ENCODE measurements around the gene ATXN1. TPM values are rescaled to one million over a fixed set of nuclear protein-coding genes. Genes with fewer than 3 reads are reported as not detected.

The ATXN1 gene
- total RNA-seq, 1 experiment from 2014 or later = 16.5 TPM

- peaks cover 8% of the 10 kb centered on the region for H3K4me1 Mint-ChIP-seq (ENCODE audit: insufficient read depth, unreplicated experiment)
- intact Hi-C loops (cut with micrococcal nuclease) = no loop called here
- DNase-seq (ENCODE audit: unreplicated experiment) = no peak
- H3K9me3 Mint-ChIP-seq (ENCODE audit: unreplicated experiment) = no peaks in the 10 kb centered on the region
- H3K36me3 Mint-ChIP-seq (ENCODE audit: insufficient read depth, unreplicated experiment) = no peaks in the 10 kb centered on the region
- no peak overlapping the region for H3K27ac Mint-ChIP-seq (ENCODE audit: low read depth, unreplicated experiment)
- BruUV-seq (replicated peaks) = no TSS peak
- no peak for TF ChIP-seq CTCF (IDR thresholded peaks at IDR 0.05; ENCODE audit: unreplicated experiment)
- H3K4me3 Mint-ChIP-seq (ENCODE audit: unreplicated experiment) = no peak overlapping the region
- POLR2A ChIA-PET = interaction anchor here (1.0 kb wide), 1 partner anchor 32 kb away, joined by 3 read pairs; no protein-coding TSS in a partner anchor
- CTCF ChIA-PET = interaction anchor here (0.6 to 0.7 kb wide), 2 partner anchors 11 to 79 kb away, joined by 3 to 5 read pairs; no protein-coding TSS in a partner anchor
- no peaks in the 10 kb centered on the region for H3K27me3 Mint-ChIP-seq (ENCODE audit: insufficient read depth, unreplicated experiment)
Observed at GRCh38 chr6:16487996-16488674, 273.1 kb downstream of the ATXN1 start.

- BruUV-seq (replicated peaks) = no TSS peak
- Mint-ChIP-seq H3K4me1 (ENCODE audit: insufficient read depth, unreplicated experiment) (peaks cover 8% of the 10 kb centered on the region), H3K9me3 (ENCODE audit: unreplicated experiment) (no peaks in the 10 kb centered on the region)
Observed at GRCh38 chr6:16486661-16487060, 274.6 kb downstream of the ATXN1 start.

DNA sequence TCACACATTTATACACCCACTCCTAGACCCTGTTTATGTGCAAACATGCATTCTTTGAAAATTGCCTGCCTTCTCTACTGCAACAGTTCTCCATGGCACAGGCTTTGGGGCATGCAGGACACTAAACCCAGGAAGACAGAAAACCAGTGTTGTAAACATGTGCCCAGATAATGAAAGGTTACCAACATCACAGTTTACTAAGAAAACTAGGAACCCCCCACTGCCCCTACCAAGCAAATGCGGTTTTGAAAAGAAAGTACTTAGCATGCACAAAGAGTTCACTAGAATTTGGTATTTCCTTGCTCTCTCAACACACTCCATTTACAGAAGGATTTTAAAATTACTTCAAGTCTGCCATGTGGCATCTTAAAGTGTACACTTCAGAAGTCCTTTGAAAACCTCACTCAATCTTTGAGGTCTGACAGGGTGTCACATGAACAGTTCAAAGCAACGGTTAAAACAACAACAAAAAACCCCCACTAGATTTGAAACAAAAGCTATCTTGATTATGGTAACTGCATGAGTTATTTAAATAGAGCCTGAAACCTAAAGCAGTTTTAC lies 277.9 kb downstream of the ATXN1 start:
- H3K4me1 Mint-ChIP-seq (ENCODE audit: insufficient read depth, unreplicated experiment) = no peaks in the 10 kb centered on the region
- no TSS peak for BruUV-seq (replicated peaks)
- no peak overlapping the region for H3K27ac Mint-ChIP-seq (ENCODE audit: low read depth, unreplicated experiment)
- no peak for TF ChIP-seq CTCF (IDR thresholded peaks at IDR 0.05; ENCODE audit: unreplicated experiment)
- ChIA-PET POLR2A (no interaction called here), CTCF (no interaction called here)
- H3K27me3 Mint-ChIP-seq (ENCODE audit: insufficient read depth, unreplicated experiment) = no peaks in the 10 kb centered on the region
- no peak for DNase-seq (ENCODE audit: unreplicated experiment)
- H3K4me3 Mint-ChIP-seq (ENCODE audit: unreplicated experiment) = no peak overlapping the region
- intact Hi-C loops (cut with micrococcal nuclease) = no loop called here
- no peaks in the 10 kb centered on the region for H3K9me3 Mint-ChIP-seq (ENCODE audit: unreplicated experiment)
- H3K36me3 Mint-ChIP-seq (ENCODE audit: insufficient read depth, unreplicated experiment) = no peaks in the 10 kb centered on the region

More at GRCh38 chr6:16486661-16487060, 274.6 kb downstream of the ATXN1 start:
- H3K27me3 Mint-ChIP-seq (ENCODE audit: insufficient read depth, unreplicated experiment) = no peaks in the 10 kb centered on the region
- no peaks in the 10 kb centered on the region for H3K36me3 Mint-ChIP-seq (ENCODE audit: insufficient read depth, unreplicated experiment)
- no peak overlapping the region for H3K27ac Mint-ChIP-seq (ENCODE audit: low read depth, unreplicated experiment)
- CTCF ChIA-PET = no interaction called here
- POLR2A ChIA-PET = interaction anchor here (1.0 kb wide), 1 partner anchor 10 kb away, joined by 3 read pairs; no protein-coding TSS in a partner anchor
- no peak for DNase-seq (ENCODE audit: unreplicated experiment)
- intact Hi-C loops (cut with micrococcal nuclease) = no loop called here
- no peak overlapping the region for H3K4me3 Mint-ChIP-seq (ENCODE audit: unreplicated experiment)
- no peak for TF ChIP-seq CTCF (IDR thresholded peaks at IDR 0.05; ENCODE audit: unreplicated experiment)

DNA sequence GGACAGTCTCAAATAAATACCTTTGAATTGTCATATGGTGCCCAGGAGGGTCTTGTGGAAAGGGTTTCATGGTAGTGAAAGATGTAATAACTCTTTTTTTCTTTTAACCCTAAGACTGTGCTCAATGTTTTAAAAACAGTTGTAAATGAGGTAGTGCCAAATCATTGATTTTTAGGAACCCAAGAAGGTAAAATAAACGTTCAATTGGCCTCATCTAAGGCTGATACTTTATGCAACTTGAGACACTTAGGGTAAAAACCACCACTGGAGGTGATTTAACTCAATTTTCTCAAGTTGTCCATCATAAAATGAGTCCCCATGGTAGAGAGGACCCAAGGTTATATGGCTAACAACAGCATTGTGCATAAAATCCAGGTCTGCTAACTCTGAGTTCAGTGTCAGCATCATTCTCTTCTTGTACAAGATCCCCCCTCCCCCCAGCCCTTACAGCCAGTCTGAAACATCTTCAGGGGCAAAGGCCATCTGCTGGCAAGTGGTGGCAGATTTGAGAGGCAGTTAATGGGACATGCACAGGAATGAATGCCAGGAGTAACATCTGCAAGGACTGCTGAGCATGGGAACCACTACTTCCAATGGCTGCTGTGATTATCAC lies 278.5 kb downstream of the ATXN1 start:
- BruUV-seq (replicated peaks) = no TSS peak
- POLR2A ChIA-PET = no interaction called here
- no peak overlapping the region for H3K4me3 Mint-ChIP-seq (ENCODE audit: unreplicated experiment)
- H3K27me3 Mint-ChIP-seq (ENCODE audit: insufficient read depth, unreplicated experiment) = no peaks in the 10 kb centered on the region
- CTCF ChIA-PET = no interaction called here
- H3K4me1 Mint-ChIP-seq (ENCODE audit: insufficient read depth, unreplicated experiment) = no peaks in the 10 kb centered on the region
- DNase-seq (ENCODE audit: unreplicated experiment) = no peak
- H3K36me3 Mint-ChIP-seq (ENCODE audit: insufficient read depth, unreplicated experiment) = no peaks in the 10 kb centered on the region
- H3K27ac Mint-ChIP-seq (ENCODE audit: low read depth, unreplicated experiment) = no peak overlapping the region
- no peak for TF ChIP-seq CTCF (IDR thresholded peaks at IDR 0.05; ENCODE audit: unreplicated experiment)
- no peaks in the 10 kb centered on the region for H3K9me3 Mint-ChIP-seq (ENCODE audit: unreplicated experiment)
- intact Hi-C loops (cut with micrococcal nuclease) = no loop called here
